OCI-LY3 (cell line): ENCODE measurements around the gene AKAP6.

ENCODE experiments used
- H2AFZ ChIP-seq: fragments of 200-600, 300-600 bp; shearing (Covaris generic); 2 replicates; pipeline ENCODE4 v1.6.0; 2014; ENCODE audit warnings: antibody characterized with exemption, low read depth, low read length
- H3K27ac ChIP-seq: fragments of 200-600, 300-600 bp; sonication (generic); 2 replicates; pipeline ENCODE4 v1.5.1; 2014; ENCODE audit warnings: mild to moderate bottlenecking, low read length, moderate library complexity, mixed read lengths
- H3K27me3 ChIP-seq: fragments of 200-600, 300-600 bp; sonication (generic); 2 replicates; pipeline ENCODE4 v1.6.1; 2014; ENCODE audit warnings: low read depth, low read length, mixed read lengths
- H3K36me3 ChIP-seq: fragments of 200-600, 300-600 bp; sonication (generic); replicated peaks from 2 replicates; pipeline ENCODE3; 2014; ENCODE audit warnings: low read depth, low read length, mixed read lengths
- H3K4me1 ChIP-seq: fragments of 300-600, 200-600 bp; sonication (generic); 2 replicates; pipeline ENCODE4 v1.6.1; 2014; ENCODE audit warnings: low read length, mixed read lengths
- H3K4me2 ChIP-seq: fragments of 200-600, 300-600 bp; sonication (generic); 2 replicates; pipeline ENCODE4 v1.6.1; 2014; ENCODE audit warnings: low read length, mixed read lengths
- H3K4me3 ChIP-seq: fragments of 300-600, 200-600 bp; sonication (generic); 2 replicates; pipeline ENCODE4 v1.5.1; 2014; ENCODE audit warnings: antibody characterized with exemption, mild to moderate bottlenecking, low read length, moderate library complexity
- H3K79me2 ChIP-seq: fragments of 300-600, 200-600 bp; shearing (Covaris generic); 2 replicates; pipeline ENCODE4 v1.6.1; 2014; ENCODE audit warnings: mild to moderate bottlenecking, low read length, mixed read lengths
- H3K9ac ChIP-seq: fragments of 300-600, 200-600 bp; shearing (Covaris generic); 2 replicates; pipeline ENCODE4 v1.6.0; 2014; ENCODE audit warnings: mild to moderate bottlenecking, low read length, moderate library complexity
- H3K9me3 ChIP-seq: fragments of 200-600, 300-600 bp; shearing (Covaris generic); 2 replicates; pipeline ENCODE4 v1.6.1; 2014; ENCODE audit warnings: low read length, mixed read lengths; ENCODE audit not compliant: insufficient read depth
- H4K20me1 ChIP-seq: fragments of 200-600, 300-600 bp; sonication (generic); 2 replicates; pipeline ENCODE4 v1.6.1; 2016; ENCODE audit warnings: low read length, mixed read lengths; ENCODE audit not compliant: insufficient read depth
- CTCF ChIP-seq: fragments of 200-600, 300-600 bp; sonication (generic); IDR thresholded peaks from 2 replicates; pipeline ENCODE4 v1.5.1; 2014; ENCODE audit warnings: antibody characterized with exemption, low read length, low read depth
- EZH2phosphoT487 ChIP-seq: fragments of 200-600 bp; shearing (Covaris generic); IDR thresholded peaks from 2 replicates; pipeline ENCODE4 v1.6.1; 2018; ENCODE audit warnings: antibody characterized with exemption, mixed run types, low read depth

The AKAP6 gene

GRCh38 chr14:32509632-32510187, 180.6 kb downstream of the AKAP6 start:
- Histone ChIP-seq H3K9ac (no peak overlapping the region), H3K36me3 (no peaks in the 10 kb centered on the region), H3K79me2 (no peaks in the 10 kb centered on the region), H3K27me3 (no peaks in the 10 kb centered on the region), H4K20me1 (no peaks in the 10 kb centered on the region), H3K27ac (no peak overlapping the region), H2AFZ (no peak overlapping the region), H3K4me1 (no peaks in the 10 kb centered on the region), H3K4me3 (no peak overlapping the region), H3K9me3 (no peaks in the 10 kb centered on the region), H3K4me2 (no peak overlapping the region)
- TF ChIP-seq CTCF (no peak), EZH2phosphoT487 (no peak)

DNA sequence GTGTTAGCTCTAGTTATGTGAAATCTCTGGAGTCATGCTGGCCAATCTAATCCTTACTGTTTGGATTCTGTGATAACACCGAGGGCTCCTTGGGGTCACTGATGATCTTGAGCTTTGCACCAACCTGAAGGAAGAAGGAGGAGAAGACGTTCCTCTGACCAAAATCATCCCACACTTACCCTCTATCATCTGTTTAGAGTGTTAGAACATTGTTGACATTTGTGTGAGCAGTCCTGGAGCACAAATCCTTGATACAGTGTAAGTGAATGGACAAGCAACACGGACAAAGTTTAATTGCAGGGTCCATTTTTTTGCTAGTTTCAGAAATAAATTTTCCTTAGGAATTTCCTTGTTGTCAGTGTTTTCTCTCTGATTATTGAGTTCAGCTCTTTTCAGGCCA, 181.7 kb downstream of the AKAP6 start:
- Histone ChIP-seq H3K4me3 (no peak overlapping the region), H3K27ac (no peak overlapping the region), H3K9ac (no peak overlapping the region), H3K79me2 (no peaks in the 10 kb centered on the region), H2AFZ (no peak overlapping the region), H3K4me1 (no peaks in the 10 kb centered on the region), H3K9me3 (no peaks in the 10 kb centered on the region), H4K20me1 (no peaks in the 10 kb centered on the region), H3K27me3 (peaks cover 6% of the 10 kb centered on the region), H3K36me3 (no peaks in the 10 kb centered on the region), H3K4me2 (no peak overlapping the region)
- TF ChIP-seq EZH2phosphoT487: no peak
- no peak for TF ChIP-seq CTCF

- no peak overlapping the region for H2AFZ ChIP-seq
- H3K79me2 ChIP-seq: no peaks in the 10 kb centered on the region
- H3K36me3 ChIP-seq: no peaks in the 10 kb centered on the region
- no peak overlapping the region for H3K9ac ChIP-seq
- H3K27ac ChIP-seq: no peak overlapping the region
- no peak overlapping the region for H3K4me2 ChIP-seq
- H3K9me3 ChIP-seq: no peaks in the 10 kb centered on the region
- H3K4me3 ChIP-seq: no peak overlapping the region
- no peak for TF ChIP-seq EZH2phosphoT487
- no peak for TF ChIP-seq CTCF
- H3K4me1 ChIP-seq: no peaks in the 10 kb centered on the region
- peaks cover 13% of the 10 kb centered on the region for H3K27me3 ChIP-seq
- no peaks in the 10 kb centered on the region for H4K20me1 ChIP-seq
Observed at GRCh38 chr14:32512348-32512747, 183.2 kb downstream of the AKAP6 start.

DNA sequence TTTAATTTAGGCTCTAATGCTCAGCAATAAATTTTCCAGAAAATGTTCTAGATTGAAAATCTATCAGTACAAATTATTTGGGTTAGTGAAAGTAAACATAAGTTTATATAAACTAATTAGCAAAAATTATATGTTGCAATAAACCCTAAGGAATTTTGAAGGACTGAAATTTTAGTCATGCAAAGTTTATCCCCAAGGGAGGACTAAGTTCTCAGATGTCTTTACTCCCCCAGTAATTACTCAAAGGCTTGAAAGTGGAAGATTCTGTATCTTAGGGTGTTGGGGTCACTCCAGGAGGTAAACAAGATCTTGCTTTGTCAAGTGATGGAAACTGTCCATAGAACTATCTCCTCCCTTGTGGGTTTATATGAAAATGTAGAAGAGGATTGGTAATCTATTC, 183.7 kb downstream of the AKAP6 start:
- H4K20me1 ChIP-seq: no peaks in the 10 kb centered on the region
- H3K36me3 ChIP-seq: no peaks in the 10 kb centered on the region
- no peak overlapping the region for H3K4me2 ChIP-seq
- H3K4me3 ChIP-seq: no peak overlapping the region
- no peak overlapping the region for H2AFZ ChIP-seq
- H3K9ac ChIP-seq: no peak overlapping the region
- no peak overlapping the region for H3K27ac ChIP-seq
- no peak for TF ChIP-seq CTCF
- TF ChIP-seq EZH2phosphoT487: no peak
- no peaks in the 10 kb centered on the region for H3K9me3 ChIP-seq
- peaks cover 13% of the 10 kb centered on the region for H3K27me3 ChIP-seq
- H3K4me1 ChIP-seq: no peaks in the 10 kb centered on the region
- H3K79me2 ChIP-seq: no peaks in the 10 kb centered on the region
